PC-9 (cell line): ENCODE results near the gene FCRL4.

Experiments
- CTCF ChIP-seq: fragments of 200-600 bp; sonication (generic); conservative IDR thresholded peaks from 2 replicates; pipeline ENCODE4 v1.6.1; 2017; ENCODE audit warnings: mixed run types, antibody characterized with exemption, mild to moderate bottlenecking, moderate library complexity
- EZH2 ChIP-seq: fragments of 200-600 bp; sonication (generic); IDR thresholded peaks from 2 replicates; pipeline ENCODE4 v1.8.0; 2017; ENCODE audit warnings: antibody characterized with exemption, low read depth

GRCh38 chr1:157628773-157629172 is 30.9 kb upstream of the FCRL4 start:
- TF ChIP-seq CTCF: no peak
- no peak for TF ChIP-seq EZH2
